ENCODE data around the gene DHX38. TPM values are rescaled to one million over a fixed set of nuclear protein-coding genes. Genes with fewer than 3 reads are reported as not detected.

The DHX38 gene
- total and polyA plus RNA-seq, 2 of the 13 experiments (the other 11 are each of a cell fraction or from before 2014, with no cell fraction given), result 54.4 to 85.9 TPM

DNA sequence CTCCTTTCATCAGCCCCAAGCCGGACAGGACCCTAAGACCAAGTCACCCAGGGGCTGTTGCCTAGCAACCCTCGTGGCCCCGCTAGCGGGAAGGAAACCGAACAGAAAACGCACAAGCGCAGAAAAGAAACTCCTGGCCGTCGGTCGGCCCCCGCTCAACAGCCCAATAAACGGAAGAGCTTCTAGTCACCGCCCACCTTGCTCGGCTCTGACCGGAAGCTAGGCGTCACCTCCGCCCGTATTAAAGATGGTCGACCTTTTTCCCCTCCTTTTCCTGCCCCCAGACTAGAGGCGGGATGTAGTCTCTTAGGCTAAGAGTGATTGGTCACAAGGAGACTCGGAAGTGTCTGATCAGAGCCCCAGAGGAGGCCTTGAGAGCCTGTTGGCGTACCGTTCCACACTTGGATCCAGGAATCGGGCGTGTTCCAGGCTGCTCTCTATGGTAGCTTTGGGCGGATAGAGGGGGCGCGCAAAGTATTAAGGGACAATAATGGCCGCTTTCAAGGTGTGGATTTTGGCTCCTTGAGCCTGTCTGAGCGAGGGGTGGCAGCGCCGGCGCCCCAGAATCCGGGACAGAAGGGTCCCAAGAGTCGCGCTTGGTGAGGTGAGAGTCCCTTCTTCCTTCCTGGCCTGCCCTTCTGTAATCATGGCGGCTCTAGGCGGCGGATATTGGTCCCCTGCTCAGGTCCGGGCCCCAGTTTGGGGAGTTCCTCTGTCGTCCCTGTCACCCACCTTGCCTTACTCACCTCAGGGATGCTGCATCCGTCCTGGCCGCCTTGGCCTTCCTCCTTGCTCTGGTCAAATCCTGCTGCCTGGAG is at the start of gene DHX38, which contains the start of gene TXNL4B (continued):
- TF ChIP-seq GPN1 (CRISPR knock-in tag; IDR thresholded peaks at IDR 0.05; ENCODE audit: borderline replicate concordance) (0 out of 2 replicates have a peak, but pooled peaks have one; percentile 56), TBL1XR1 (IDR thresholded peaks at IDR 0.05; ENCODE audit: borderline replicate concordance, low read length, partially characterized antibody) (peak; percentile 22), RARA (CRISPR knock-in tag; IDR thresholded peaks at IDR 0.05) (peak; percentile 12; the same call in 1 of the 2 replicates), HNRNPH1 (optimal IDR thresholded peaks at IDR 0.05; ENCODE audit: low read depth, low read length) (no peak), ZNF772 (CRISPR knock-in tag; IDR thresholded peaks at IDR 0.05) (peak; percentile 61; the same call in 1 of the 2 replicates), DNMT3B (CRISPR knock-in tag; conservative IDR thresholded peaks at IDR 0.05) (peak; percentile 67; the same call in 1 of the 2 replicates), ERF (CRISPR knock-in tag; IDR thresholded peaks at IDR 0.05) (peak; percentile 68), PITX1 (CRISPR knock-in tag; IDR thresholded peaks at IDR 0.05) (peak; percentile 86), FOXA3 (CRISPR knock-in tag; IDR thresholded peaks at IDR 0.05) (peak; percentile 34), ZNF354B (CRISPR knock-in tag; IDR thresholded peaks at IDR 0.05) (0 out of 2 replicates have a peak, but pooled peaks have one; percentile 23), GZF1 (CRISPR knock-in tag; IDR thresholded peaks at IDR 0.05) (no peak), MTF2 (CRISPR knock-in tag; IDR thresholded peaks at IDR 0.05; ENCODE audit: borderline replicate concordance) (no peak), POLR2AphosphoS5 (IDR thresholded peaks at IDR 0.05; ENCODE audit: low read depth, low read length) (peak; percentile 87), KAT2B (IDR thresholded peaks at IDR 0.05; ENCODE audit: borderline replicate concordance, low read depth, low read length) (no peak), ZNF839 (CRISPR knock-in tag; IDR thresholded peaks at IDR 0.05; ENCODE audit: borderline replicate concordance) (peak; percentile 89; the same call in 1 of the 2 replicates), ZNF788 (CRISPR knock-in tag; IDR thresholded peaks at IDR 0.05; ENCODE audit: borderline replicate concordance) (peak; percentile 85), HOXA5 (CRISPR knock-in tag; IDR thresholded peaks at IDR 0.05) (0 out of 2 replicates have a peak, but pooled peaks have one; percentile 80), ZNF510 (CRISPR knock-in tag; IDR thresholded peaks at IDR 0.05; ENCODE audit: low read depth) (no peak), NFYB (CRISPR knock-in tag; IDR thresholded peaks at IDR 0.05) (peak; percentile 95), ASH2L (IDR thresholded peaks at IDR 0.05; ENCODE audit: insufficient read length, low read depth, low read length) (peak; percentile 93), NCOA5 (CRISPR knock-in tag; IDR thresholded peaks at IDR 0.05) (no peak), SMARCE1 (IDR thresholded peaks at IDR 0.05; ENCODE audit: borderline replicate concordance) (no peak)
- TF ChIP-seq, protein P1, sequence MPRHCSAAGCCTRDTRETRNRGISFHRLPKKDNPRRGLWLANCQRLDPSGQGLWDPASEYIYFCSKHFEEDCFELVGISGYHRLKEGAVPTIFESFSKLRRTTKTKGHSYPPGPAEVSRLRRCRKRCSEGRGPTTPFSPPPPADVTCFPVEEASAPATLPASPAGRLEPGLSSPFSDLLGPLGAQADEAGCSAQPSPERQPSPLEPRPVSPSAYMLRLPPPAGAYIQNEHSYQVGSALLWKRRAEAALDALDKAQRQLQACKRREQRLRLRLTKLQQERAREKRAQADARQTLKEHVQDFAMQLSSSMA (CRISPR knock-in tag; IDR thresholded peaks at IDR 0.05), result no peak
- TF ChIP-seq, protein P2, sequence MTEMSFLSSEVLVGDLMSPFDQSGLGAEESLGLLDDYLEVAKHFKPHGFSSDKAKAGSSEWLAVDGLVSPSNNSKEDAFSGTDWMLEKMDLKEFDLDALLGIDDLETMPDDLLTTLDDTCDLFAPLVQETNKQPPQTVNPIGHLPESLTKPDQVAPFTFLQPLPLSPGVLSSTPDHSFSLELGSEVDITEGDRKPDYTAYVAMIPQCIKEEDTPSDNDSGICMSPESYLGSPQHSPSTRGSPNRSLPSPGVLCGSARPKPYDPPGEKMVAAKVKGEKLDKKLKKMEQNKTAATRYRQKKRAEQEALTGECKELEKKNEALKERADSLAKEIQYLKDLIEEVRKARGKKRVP (CRISPR knock-in tag; IDR thresholded peaks at IDR 0.05), result no peak
- TF ChIP-seq, protein P3, sequence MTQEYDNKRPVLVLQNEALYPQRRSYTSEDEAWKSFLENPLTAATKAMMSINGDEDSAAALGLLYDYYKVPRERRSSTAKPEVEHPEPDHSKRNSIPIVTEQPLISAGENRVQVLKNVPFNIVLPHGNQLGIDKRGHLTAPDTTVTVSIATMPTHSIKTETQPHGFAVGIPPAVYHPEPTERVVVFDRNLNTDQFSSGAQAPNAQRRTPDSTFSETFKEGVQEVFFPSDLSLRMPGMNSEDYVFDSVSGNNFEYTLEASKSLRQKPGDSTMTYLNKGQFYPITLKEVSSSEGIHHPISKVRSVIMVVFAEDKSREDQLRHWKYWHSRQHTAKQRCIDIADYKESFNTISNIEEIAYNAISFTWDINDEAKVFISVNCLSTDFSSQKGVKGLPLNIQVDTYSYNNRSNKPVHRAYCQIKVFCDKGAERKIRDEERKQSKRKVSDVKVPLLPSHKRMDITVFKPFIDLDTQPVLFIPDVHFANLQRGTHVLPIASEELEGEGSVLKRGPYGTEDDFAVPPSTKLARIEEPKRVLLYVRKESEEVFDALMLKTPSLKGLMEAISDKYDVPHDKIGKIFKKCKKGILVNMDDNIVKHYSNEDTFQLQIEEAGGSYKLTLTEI (CRISPR knock-in tag; conservative IDR thresholded peaks at IDR 0.05), result no peak
